Activated T-cell treated with anti-CD3 and anti-CD28 coated beads, Interleukin-2, amount 50 U/mL, for 1 hour (primary cell): ENCODE measurements around the gene BTN1A1.
"Not testable (repeated sequence)": the region's sequence is repeated elsewhere in the genome, so short reads cannot be mapped to it uniquely, and the experiment has no call there.

Experiments
- DNase-seq: peaks from one replicate; pipeline ENCODE4 v3.0.0-alpha.2; 2020

The BTN1A1 gene

DNA sequence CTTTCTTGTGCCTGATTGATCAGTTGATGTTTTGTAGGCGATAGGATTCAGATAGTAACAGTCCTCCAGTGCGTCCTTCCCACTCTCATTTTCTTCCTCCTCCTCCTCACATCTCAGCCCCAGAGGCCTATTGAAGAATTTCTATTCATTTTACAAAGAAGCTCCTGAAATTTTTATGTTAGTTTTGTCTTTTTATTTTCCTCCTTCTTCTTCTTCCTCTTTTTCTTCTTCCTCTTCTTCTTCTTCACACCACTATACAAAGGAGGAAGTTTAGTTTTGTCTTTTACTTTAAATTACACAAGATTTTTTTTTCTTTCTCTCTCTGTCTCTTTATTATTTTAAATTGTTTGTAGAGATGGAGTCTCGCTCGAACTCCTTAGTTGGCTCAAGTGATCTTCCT lies 23.2 kb upstream of the BTN1A1 start:
- no peak for DNase-seq

GRCh38 chr6:26477426-26477825 lies 22.7 kb upstream of the BTN1A1 start:
- DNase-seq: no peak

DNA sequence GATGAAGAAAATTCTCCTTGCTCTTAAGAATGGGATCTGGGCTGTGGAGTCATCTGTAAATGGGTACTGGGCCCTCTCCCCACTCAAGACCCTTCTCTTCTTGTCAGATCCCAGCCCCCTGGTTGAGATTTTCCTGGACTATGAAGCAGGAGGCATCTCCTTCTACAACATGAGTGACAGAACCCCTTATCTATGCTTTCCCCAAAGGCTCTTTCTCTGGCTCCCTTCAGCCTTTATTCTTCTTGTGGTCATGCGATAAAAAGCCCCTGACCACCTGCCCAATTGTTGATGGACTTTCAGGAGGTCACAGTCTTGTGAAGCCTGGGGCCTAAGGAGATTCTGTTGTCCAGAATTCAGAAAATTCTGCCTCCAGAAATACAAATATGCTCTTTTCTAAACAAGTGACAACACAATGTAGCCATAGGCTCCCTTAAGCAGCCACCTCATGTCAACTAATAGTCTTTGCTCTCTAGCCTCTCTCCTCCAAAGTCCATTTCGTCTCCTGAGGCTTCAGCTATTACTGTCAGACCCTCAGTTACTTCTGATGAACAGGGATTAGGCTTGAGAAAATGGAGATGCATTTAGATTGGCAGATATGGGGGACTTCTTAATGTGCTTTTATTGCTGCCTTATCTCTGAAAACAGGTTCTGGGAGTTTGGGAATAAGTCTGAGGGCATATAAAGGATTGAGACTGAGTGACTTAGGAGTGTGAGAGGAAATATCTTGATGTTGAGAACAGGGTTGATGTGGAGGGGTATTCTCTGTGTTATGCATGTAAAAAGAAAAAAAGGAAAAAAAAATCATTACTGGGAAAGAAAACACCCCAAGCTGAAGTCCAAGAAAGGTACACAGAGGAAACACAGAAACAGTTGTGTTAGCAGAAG lies 21.8 kb upstream of the BTN1A1 start:
- DNase-seq: no peak

DNA sequence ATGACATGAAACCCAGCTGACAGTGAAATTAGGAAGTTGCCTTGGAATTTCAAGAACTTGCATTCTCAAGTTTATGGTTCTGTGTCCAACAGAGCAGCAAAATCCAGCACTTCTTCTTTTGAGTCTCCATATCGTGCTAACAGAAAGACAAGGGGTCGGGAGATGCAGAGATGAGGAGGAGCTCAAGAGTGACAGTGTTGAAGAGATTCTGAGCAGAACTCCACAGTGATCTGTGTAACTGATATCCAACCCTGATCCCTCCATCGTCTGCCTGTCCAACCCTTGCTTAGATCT lies 21.2 kb upstream of the BTN1A1 start:
- no peak for DNase-seq

DNA sequence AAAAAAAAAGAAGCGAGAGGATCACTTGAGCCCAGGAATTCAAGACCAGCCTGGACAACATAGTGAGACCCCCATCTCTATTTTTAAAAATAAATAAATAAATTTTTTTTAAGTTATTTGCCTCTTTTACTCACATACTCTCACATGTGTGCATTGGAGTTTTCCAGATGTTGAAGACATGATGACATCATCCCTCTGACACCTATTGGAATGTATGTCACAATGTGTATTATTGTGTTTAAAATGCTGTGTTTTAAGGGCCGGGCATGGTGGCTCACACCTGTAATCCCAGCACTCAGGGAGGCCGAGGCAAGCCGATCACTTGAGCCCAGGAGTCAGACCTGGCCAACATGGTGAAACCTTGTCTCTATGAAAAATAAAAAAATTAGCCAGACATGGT lies 17.8 kb upstream of the BTN1A1 start:
- DNase-seq: no peak

GRCh38 chr6:26483727-26484126 lies 16.4 kb upstream of the BTN1A1 start:
- DNase-seq: no peak

GRCh38 chr6:26484161-26484560 lies 15.9 kb upstream of the BTN1A1 start:
- no peak for DNase-seq

GRCh38 chr6:26485112-26485780 lies 14.9 kb upstream of the BTN1A1 start:
- no peak for DNase-seq

DNA sequence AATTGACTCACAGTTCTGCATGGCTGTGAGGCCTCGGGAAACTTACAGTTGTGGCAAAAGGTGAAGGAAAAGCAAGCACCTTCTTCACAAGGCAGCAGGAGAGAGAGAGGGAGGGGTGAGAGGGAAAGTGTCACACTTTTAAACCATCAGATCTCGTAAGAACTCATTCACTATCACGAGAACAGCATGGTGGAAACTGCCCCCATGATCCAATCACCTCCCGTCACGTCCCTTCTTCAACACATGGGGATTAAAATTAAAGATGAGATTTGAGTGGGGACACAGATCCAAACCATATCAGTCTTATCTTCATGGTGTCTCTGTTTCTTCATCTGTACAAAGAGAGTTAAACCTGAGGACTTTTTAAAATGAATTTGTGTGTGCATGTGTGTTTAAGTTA lies 13.7 kb upstream of the BTN1A1 start:
- DNase-seq: no peak

DNA sequence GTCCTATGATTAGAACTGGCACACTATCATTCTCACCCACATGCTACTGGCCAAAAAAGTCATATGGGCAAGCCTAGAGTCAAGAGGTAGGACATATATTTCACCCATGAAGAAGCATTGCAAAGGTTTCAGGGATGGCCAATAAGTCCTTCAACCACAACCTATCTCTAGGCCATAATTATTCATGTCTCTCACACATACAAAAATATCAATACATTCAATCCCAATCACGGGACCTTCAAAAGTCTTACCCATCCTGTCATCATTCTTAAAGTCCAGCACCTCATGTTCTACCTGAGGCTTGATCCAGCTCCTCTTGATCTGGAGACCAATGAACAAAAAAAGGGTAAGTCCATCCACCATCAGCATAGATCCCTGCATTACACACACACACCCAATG lies 12.6 kb upstream of the BTN1A1 start:
- no peak for DNase-seq

GRCh38 chr6:26489996-26490964 lies 9.8 kb upstream of the BTN1A1 start:
- DNase-seq: no peak

GRCh38 chr6:26491604-26492003 lies 8.5 kb upstream of the BTN1A1 start:
- DNase-seq: no peak

DNA sequence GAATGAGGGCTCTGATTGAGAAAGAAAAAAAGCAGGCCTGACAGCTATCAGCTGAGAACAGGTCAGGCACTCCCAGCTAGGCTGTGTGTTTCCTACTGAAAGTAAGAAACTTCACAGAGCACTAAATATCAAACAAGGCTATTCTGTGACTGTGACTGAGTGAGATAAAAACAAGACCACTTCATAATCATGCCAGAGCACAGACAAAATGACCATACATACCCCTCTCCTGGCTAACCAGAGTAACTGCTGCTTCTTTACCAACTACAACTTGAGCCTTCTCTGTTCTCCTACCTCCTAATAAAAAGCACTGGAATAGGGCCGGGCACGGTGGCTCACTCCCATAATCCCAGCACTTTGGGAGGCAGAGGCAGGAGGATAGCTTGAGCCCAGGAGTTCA lies 6.8 kb upstream of the BTN1A1 start:
- no peak for DNase-seq

GRCh38 chr6:26494117-26494516 lies 6.0 kb upstream of the BTN1A1 start:
- DNase-seq: no peak

DNA sequence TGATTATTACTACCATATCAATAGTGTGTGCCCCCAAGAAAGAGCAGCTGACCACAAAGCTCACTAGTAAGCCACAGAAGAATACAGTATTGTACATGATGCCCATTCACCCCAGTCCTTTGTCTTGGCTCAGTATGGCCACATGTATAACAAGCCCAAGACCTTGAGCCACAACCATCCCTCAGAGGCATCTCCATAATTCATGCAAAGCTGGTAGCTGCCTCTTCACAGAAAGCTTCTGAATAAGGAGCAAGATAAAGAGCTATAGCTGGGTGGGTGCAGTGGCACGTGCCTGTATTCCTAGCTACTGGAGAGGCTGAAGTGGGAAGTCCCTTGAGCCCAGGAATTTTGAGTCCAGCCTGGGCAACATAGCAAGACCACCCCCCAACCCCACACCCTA lies 4.8 kb upstream of the BTN1A1 start:
- DNase-seq: no peak

- no peak for DNase-seq
These were observed 2.5 kb upstream of the BTN1A1 start for GRCh38 chr6:26497610-26498009.

DNA sequence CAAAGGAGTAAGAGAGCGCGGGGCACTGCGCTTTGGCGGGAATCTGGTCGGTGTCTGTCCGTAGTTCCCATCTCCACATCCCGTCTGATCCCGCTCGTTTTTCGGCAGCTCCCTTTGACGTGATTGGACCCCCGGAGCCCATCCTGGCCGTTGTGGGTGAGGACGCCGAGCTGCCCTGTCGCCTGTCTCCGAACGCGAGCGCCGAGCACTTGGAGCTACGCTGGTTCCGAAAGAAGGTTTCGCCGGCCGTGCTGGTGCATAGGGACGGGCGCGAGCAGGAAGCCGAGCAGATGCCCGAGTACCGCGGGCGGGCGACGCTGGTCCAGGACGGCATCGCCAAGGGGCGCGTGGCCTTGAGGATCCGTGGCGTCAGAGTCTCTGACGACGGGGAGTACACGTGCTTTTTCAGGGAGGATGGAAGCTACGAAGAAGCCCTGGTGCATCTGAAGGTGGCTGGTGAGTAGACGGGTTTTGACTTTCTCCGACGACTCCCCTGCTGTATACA lies 1.4 kb downstream of the BTN1A1 start:
- peak; percentile 49 for DNase-seq

- no peak for DNase-seq
These were observed 2.1 kb downstream of the BTN1A1 start for GRCh38 chr6:26502165-26502564.

DNA sequence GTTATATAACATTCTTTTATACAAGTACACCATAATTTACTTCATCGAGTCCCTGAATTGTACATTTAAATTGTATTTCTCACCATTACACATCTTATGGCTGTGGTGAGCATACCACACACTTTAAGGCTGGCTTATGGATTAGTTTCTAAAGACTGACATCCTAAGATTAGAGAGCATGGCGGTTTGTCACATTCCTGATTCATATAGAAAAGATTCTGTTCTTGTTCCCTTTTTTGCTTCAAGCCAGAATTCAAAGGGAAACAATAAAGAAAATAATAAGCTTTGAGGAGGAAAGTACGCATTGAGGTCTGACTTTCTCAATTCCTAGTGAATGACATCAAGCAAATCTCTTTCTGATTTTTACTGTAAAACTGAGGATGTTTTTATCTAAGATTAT lies 2.5 kb downstream of the BTN1A1 start:
- DNase-seq: no peak

DNA sequence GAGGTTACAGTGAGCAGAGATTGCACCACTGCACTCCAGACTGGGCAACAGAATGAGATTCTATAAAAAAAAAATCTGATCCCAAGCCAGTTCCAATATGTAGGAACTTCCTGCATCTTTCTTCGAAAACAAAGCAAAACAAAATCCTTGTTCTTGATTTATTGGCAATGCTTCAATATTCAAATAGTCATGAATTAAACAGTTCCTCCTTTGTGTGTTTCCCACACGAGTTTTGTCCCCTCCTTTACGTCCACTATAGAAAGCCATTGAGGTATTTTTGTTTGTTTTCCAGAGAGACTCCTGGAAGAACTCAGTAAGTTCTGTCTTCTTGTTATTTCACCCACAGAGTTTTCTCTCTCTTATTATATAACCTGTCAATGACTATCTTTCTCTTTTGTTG lies 7.6 kb downstream of the BTN1A1 start:
- no peak for DNase-seq

- DNase-seq: not testable (repeated sequence)
These were observed 10.9 kb downstream of the BTN1A1 start for GRCh38 chr6:26511033-26511432.

GRCh38 chr6:26514984-26515383 lies 14.9 kb downstream of the BTN1A1 start:
- DNase-seq: no peak
